ENCODE data around the gene EFNA3.

The EFNA3 gene

DNA sequence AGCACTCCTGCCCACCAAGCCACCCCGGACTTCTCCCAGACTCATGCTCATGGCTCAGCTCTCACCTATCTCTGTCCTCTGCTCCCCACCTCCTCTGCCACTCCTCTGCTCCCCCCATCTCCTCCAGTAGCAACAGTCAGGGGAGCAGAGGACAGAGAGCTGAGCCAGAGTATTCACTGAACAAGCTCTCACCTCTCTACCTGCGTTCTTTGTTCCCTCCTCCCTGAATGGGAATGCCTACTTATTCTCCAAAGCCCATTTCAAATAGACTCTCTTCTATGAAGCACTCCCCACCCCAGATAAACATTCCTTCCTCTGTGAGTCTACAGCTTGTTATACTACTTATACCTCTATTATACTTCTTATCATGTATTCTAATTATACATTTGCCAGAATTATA, 42.6 kb downstream of the EFNA3 start:
- Histone ChIP-seq H3K27ac (no peak overlapping the region), H3K4me3 (no peak overlapping the region)
- no peak for TF ChIP-seq CTCF (IDR thresholded peaks at IDR 0.05)
- no peak for DNase-seq (ENCODE audit: low spot score)

DNA sequence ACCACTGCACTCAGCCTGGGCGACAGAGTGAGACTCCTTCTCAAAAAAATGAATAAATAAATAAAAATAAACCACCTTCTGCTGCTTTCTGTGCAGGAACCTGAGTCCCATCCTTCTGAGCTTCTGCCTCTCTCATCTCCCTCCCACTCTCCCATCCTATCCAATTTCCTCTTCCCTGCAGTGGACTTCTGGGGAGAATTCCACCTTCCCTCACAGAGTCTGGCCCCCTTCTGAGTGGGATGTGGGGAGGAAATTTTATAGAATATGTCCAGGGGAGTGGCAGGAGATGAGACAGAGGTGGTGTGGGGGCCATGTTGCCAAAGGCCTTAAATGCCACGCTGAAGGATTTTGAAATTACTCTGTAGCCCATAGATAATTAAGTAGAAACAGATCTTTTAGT, 43.7 kb downstream of the EFNA3 start:
- no peak overlapping the region for H3K4me3 ChIP-seq
- TF ChIP-seq CTCF (IDR thresholded peaks at IDR 0.05) = no peak
- DNase-seq (ENCODE audit: low spot score) = no peak
- H3K27ac ChIP-seq = no peak overlapping the region

- no peak overlapping the region for H3K4me3 ChIP-seq
- DNase-seq (ENCODE audit: low spot score) = no peak
- H3K27ac ChIP-seq = no peak overlapping the region
- no peak for TF ChIP-seq CTCF (IDR thresholded peaks at IDR 0.05)
Measured at GRCh38 chr1:155123801-155124200, 45.2 kb downstream of the EFNA3 start.

GRCh38 chr1:155124503-155125463, 46.1 kb downstream of the EFNA3 start:
- no peak for TF ChIP-seq CTCF (IDR thresholded peaks at IDR 0.05)
- H3K4me3 ChIP-seq = no peak overlapping the region
- no peak for DNase-seq (ENCODE audit: low spot score)
- no peak overlapping the region for H3K27ac ChIP-seq

GRCh38 chr1:155125511-155125945, 46.9 kb downstream of the EFNA3 start:
- H3K27ac ChIP-seq = peak overlapping the region in 1 of 2 donors; percentile 76
- no peak overlapping the region for H3K4me3 ChIP-seq
- no peak for TF ChIP-seq CTCF (IDR thresholded peaks at IDR 0.05)
- DNase-seq (ENCODE audit: low spot score) = no peak

DNA sequence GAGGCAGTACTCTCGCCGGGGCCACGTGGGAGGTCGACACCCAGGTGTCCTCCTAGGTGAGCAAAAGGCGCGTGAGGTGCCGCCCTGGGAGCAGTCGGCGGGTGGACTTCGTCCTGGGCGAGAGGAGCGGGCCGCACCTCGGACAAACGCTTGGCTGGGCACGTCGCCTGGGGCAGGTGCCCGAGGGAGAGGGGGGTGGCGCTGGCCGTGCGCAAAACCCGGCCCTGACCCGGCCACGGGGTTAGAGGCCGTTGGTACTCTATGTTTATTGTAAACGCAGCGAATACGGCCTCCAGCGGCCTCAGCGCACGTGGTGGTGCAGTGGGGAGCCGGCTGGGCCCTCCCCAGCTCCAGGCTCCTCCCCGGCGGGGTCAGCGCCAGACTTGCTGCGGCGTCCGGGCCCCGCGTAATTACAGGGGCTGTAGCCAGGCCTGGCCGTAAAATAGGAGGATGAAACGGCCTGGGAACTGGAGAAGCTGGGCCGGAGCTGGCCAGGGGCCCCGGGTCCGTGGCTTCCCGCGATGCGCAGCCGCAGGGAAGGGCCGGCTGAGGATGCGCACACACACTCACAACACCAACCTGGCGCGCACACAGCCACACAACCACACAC, 47.4 kb downstream of the EFNA3 start:
- no peak for TF ChIP-seq CTCF (IDR thresholded peaks at IDR 0.05)
- DNase-seq (ENCODE audit: low spot score) = no peak
- peak overlapping the region in 1 of 2 donors; percentile 76 for H3K27ac ChIP-seq
- peak overlapping the region; percentile 78 for H3K4me3 ChIP-seq

Measured in coronary artery (tissue), 2 donors.